Stomach (tissue), 9 donors: ENCODE results near the gene TTC28. TPM values are rescaled to one million over a fixed set of nuclear protein-coding genes. Genes with fewer than 3 reads are reported as not detected.

ENCODE experiments used
- DNase-seq, 2 donors: peaks; one replicate each; pipeline versions ENCODE4 v3.0.0 to v3.0.0-alpha.2; 2013 to 2019
- H3K27ac ChIP-seq, 5 donors: fragments of 200-600 bp in 4 of 5; sonication (generic) in 4 of 5; one replicate each; pipeline ENCODE4 v1.5.1; 2013 to 2019; ENCODE audit warnings: mild to moderate bottlenecking in 1 of 5, moderate library complexity in 1 of 5
- H3K27me3 ChIP-seq, 3 donors: fragments of 200-600 bp; sonication (generic); one replicate each; pipeline ENCODE4 v1.5.1; 2017 to 2019; ENCODE audit warnings: mixed run types in 1 of 3
- H3K36me3 ChIP-seq, 4 donors: fragments of 200-600 bp; sonication (generic); 1 replicate in 3 of 4; 2 replicates in 1 of 4; pipeline ENCODE4 v1.5.1; 2016 to 2019
- H3K4me1 ChIP-seq, 4 donors: fragments of 200-600 bp; sonication (generic); one replicate each; pipeline ENCODE4 v1.5.1; 2016 to 2019
- H3K4me3 ChIP-seq, 4 donors: fragments of 200-600 bp; sonication (generic) in 3 of 4; one replicate each; pipeline ENCODE4 v1.5.1; 2016 to 2019; ENCODE audit warnings: mild to moderate bottlenecking in 1 of 4
- H3K9me3 ChIP-seq, 4 donors: fragments of 200-600 bp; sonication (generic); one replicate each; pipeline ENCODE4 v1.5.1; 2016 to 2019
- CTCF ChIP-seq, 7 experiments: fragments of 450-650 bp in 4 of 7; fragments of 200-600 bp in 3 of 7; sonication (generic) in 3 of 7; IDR thresholded peaks; one replicate each; pipeline ENCODE4 v1.5.1; 2016 to 2019; ENCODE audit warnings: antibody characterized with exemption in 7 of 7, control low read depth in 2 of 7, mild to moderate bottlenecking in 1 of 7
- EP300 ChIP-seq: sonication (generic); formaldehyde crosslinking; IDR thresholded peaks from one replicate; pipeline ENCODE4 v1.6.1; 2017; ENCODE audit warnings: antibody characterized with exemption
- POLR2A ChIP-seq, 4 donors: fragments of 450-650 bp; IDR thresholded peaks; one replicate each; pipeline ENCODE4 v1.6.1; 2016; ENCODE audit warnings: antibody characterized with exemption in 4 of 4, control low read depth in 2 of 4, mild to moderate bottlenecking in 1 of 4, moderate library complexity in 1 of 4
- POLR2AphosphoS5 ChIP-seq, 3 donors: sonication (generic); formaldehyde crosslinking; IDR thresholded peaks; one replicate each; pipeline ENCODE4 v1.6.1; 2016; ENCODE audit warnings: antibody characterized with exemption in 3 of 3
- WGBS, 5 donors: extraction: QIAGEN DNeasy Blood & Tissue Kit in 3 of 5; methylation state at CpG; one replicate each; pipeline versions ENCODE4 v1.1.5 to v1.1.7; 2013 to 2018; 5-methylcytosine and 5-hydroxymethylcytosine counted together
- intact Hi-C: fragments of 100-400 bp; cut with DNase I; formaldehyde crosslinking; loops from one replicate; pipeline ENCODE4 v1.15.1; 2023; ENCODE audit warnings: low total_unique reads
- polyA plus RNA-seq, 3 donors: library from polyadenylated mRNA; stranded (reverse); fragments of 200-250 nt; gene quantifications; one replicate each; pipeline ENCODE4 v1.2.3, GENCODE V29; 2013
- total RNA-seq, 5 donors: library from RNA; depleted of rRNA; stranded (reverse); fragments of >200 nt; gene quantifications; one replicate each; pipeline versions ENCODE4 v1.1.0 to v1.2.3, GENCODE V29; 2014 to 2016
- donor health status: healthy with polysubstance abuse.
- donor health status: Bipolar disorder and iron deficiency.
- donor health status: healthy.

Gene TTC28
- total and polyA plus RNA-seq, 8 donors, result 1.7 to 53.4 (median 24.6) TPM

- Histone ChIP-seq H3K36me3 (no peaks in the 10 kb centered on the region), H3K4me1 (no peaks in the 10 kb centered on the region), H3K9me3 (no peaks in the 10 kb centered on the region), H3K27ac (no peak overlapping the region), H3K27me3 (no peaks in the 10 kb centered on the region), H3K4me3 (no peak overlapping the region)
- no peak for TF ChIP-seq POLR2AphosphoS5 (IDR thresholded peaks at IDR 0.05)
- TF ChIP-seq POLR2A (IDR thresholded peaks at IDR 0.05), result no peak
- no peak for TF ChIP-seq CTCF (IDR thresholded peaks at IDR 0.05)
- TF ChIP-seq EP300, result no peak
- 79 to 89% (median 86%) methylated on average over 3 of the region's 3 CpGs for whole genome bisulfite sequencing, 5 donors
- intact Hi-C loops, result no loop called here
- no peak for DNase-seq
These were observed 21.2 kb downstream of the TTC28 start for GRCh38 chr22:28658448-28658847.

GRCh38 chr22:28656181-28656580 lies 23.5 kb downstream of the TTC28 start:
- no peak overlapping the region for H3K4me3 ChIP-seq
- 75 to 88% (median 83%) methylated on average over 3 of the region's 3 CpGs for WGBS, 5 donors
- no peaks in the 10 kb centered on the region for H3K4me1 ChIP-seq
- H3K27ac ChIP-seq, result no peak overlapping the region
- intact Hi-C loops, result no loop called here
- no peak for DNase-seq
- peaks cover 0 to 8% (median 0%) of the 10 kb centered on the region in 4 donors for H3K9me3 ChIP-seq
- no peaks in the 10 kb centered on the region for H3K27me3 ChIP-seq
- no peaks in the 10 kb centered on the region for H3K36me3 ChIP-seq
- TF ChIP-seq CTCF (IDR thresholded peaks at IDR 0.05) (no peak), POLR2A (IDR thresholded peaks at IDR 0.05) (no peak), EP300 (no peak), POLR2AphosphoS5 (IDR thresholded peaks at IDR 0.05) (no peak)

GRCh38 chr22:28650463-28650862 lies 29.2 kb downstream of the TTC28 start:
- DNase-seq, result no peak
- Histone ChIP-seq H3K9me3 (peaks cover 0 to 8% (median 0%) of the 10 kb centered on the region in 4 donors), H3K4me3 (no peak overlapping the region), H3K27ac (no peak overlapping the region), H3K4me1 (no peaks in the 10 kb centered on the region), H3K27me3 (no peaks in the 10 kb centered on the region), H3K36me3 (no peaks in the 10 kb centered on the region)
- intact Hi-C loops, result no loop called here
- TF ChIP-seq CTCF (IDR thresholded peaks at IDR 0.05), result no peak
- no peak for TF ChIP-seq POLR2AphosphoS5 (IDR thresholded peaks at IDR 0.05)
- no peak for TF ChIP-seq POLR2A (IDR thresholded peaks at IDR 0.05)
- no peak for TF ChIP-seq EP300

- Histone ChIP-seq H3K4me3 (no peak overlapping the region), H3K27ac (no peak overlapping the region), H3K9me3 (peaks cover 0 to 8% (median 0%) of the 10 kb centered on the region in 4 donors), H3K36me3 (no peaks in the 10 kb centered on the region), H3K4me1 (no peaks in the 10 kb centered on the region), H3K27me3 (no peaks in the 10 kb centered on the region)
- no peak for DNase-seq
- 92 to 98% (median 96%) methylated on average over 4 of the region's 4 CpGs for WGBS, 5 donors
- TF ChIP-seq POLR2AphosphoS5 (IDR thresholded peaks at IDR 0.05) (no peak), POLR2A (IDR thresholded peaks at IDR 0.05) (no peak)
- intact Hi-C loops, result no loop called here
These were observed 30.8 kb downstream of the TTC28 start for GRCh38 chr22:28648792-28649191.

- TF ChIP-seq POLR2A (IDR thresholded peaks at IDR 0.05), result no peak
- no peak for TF ChIP-seq POLR2AphosphoS5 (IDR thresholded peaks at IDR 0.05)
- no peak for TF ChIP-seq EP300
- no peak for TF ChIP-seq CTCF (IDR thresholded peaks at IDR 0.05)
- intact Hi-C loops, result no loop called here
- 88 to 100% (median 95%) methylated on average over 3 of the region's 3 CpGs for WGBS, 5 donors
These were observed 32.4 kb downstream of the TTC28 start for GRCh38 chr22:28647216-28647615.

More at GRCh38 chr22:28647216-28647615, 32.4 kb downstream of the TTC28 start:
- DNase-seq, result no peak
- peaks cover 0 to 2% (median 0%) of the 10 kb centered on the region in 4 donors for H3K9me3 ChIP-seq
- H3K4me1 ChIP-seq, result no peaks in the 10 kb centered on the region
- H3K27ac ChIP-seq, result no peak overlapping the region
- H3K27me3 ChIP-seq, result no peaks in the 10 kb centered on the region
- H3K4me3 ChIP-seq, result no peak overlapping the region
- H3K36me3 ChIP-seq, result no peaks in the 10 kb centered on the region
